CD8-positive, alpha-beta memory T cell (primary cell): ENCODE data around the gene UIMC1. TPM values are rescaled to one million over a fixed set of nuclear protein-coding genes. Genes with fewer than 3 reads are reported as not detected.

Source experiments
- CTCF ChIA-PET: fragments of 350-600 bp; sonication (Branson Sonifier 250); formaldehyde crosslinking; loops from one replicate; lab custom pipeline; 2021; ENCODE audit warnings: antibody characterized with exemption; lab: Charles Lee
- POLR2A ChIA-PET: fragments of 350-600 bp; sonication (Branson Sonifier 250); formaldehyde crosslinking; loops from one replicate; lab custom pipeline; 2021; ENCODE audit warnings: antibody characterized with exemption; lab: Charles Lee
- DNase-seq, 5 donors: peaks; one replicate each; pipeline versions ENCODE4 v3.0.0 to v3.0.0-alpha.2; 2020 to 2022; ENCODE audit warnings: mixed read lengths in 1 of 5
- H3K27ac ChIP-seq: one replicate; pipeline ENCODE4 v1.7.0; 2013; ENCODE audit warnings: low read depth, mild to moderate bottlenecking, low read length, moderate library complexity
- H3K27me3 ChIP-seq: 2 replicates; pipeline ENCODE4 v1.7.0; 2013; ENCODE audit warnings: low read length, mild to moderate bottlenecking; ENCODE audit not compliant: insufficient read depth, poor library complexity, severe bottlenecking
- H3K36me3 ChIP-seq: 2 replicates; pipeline ENCODE4 v1.7.0; 2013; ENCODE audit warnings: mild to moderate bottlenecking, low read length, moderate library complexity; ENCODE audit not compliant: insufficient read depth
- H3K4me1 ChIP-seq: 2 replicates; pipeline ENCODE4 v1.7.0; 2013; ENCODE audit warnings: mild to moderate bottlenecking, low read length, moderate library complexity; ENCODE audit not compliant: insufficient read depth
- H3K4me3 ChIP-seq: 2 replicates; pipeline ENCODE4 v1.7.0; 2013; ENCODE audit warnings: mild to moderate bottlenecking, low read length
- H3K9me3 ChIP-seq: 2 replicates; pipeline ENCODE4 v1.7.0; 2013; ENCODE audit warnings: mild to moderate bottlenecking, low read length
- H3K27ac Mint-ChIP-seq, 8 donors: one replicate each; pipeline ENCODE4 v1.8.0; 2020 to 2021; ENCODE audit warnings: mixed read lengths in 8 of 8, mild to moderate bottlenecking in 6 of 8, inconsistent platforms in 3 of 8, moderate library complexity in 3 of 8
- H3K27me3 Mint-ChIP-seq, 2 donors: one replicate each; pipeline ENCODE4 v1.8.0; 2020 to 2021; ENCODE audit warnings: mixed read lengths in 2 of 2, mild to moderate bottlenecking in 1 of 2, moderate library complexity in 1 of 2
- H3K36me3 Mint-ChIP-seq, 3 donors: one replicate each; pipeline ENCODE4 v1.8.0; 2020 to 2021; ENCODE audit warnings: mixed read lengths in 3 of 3, inconsistent platforms in 1 of 3, mild to moderate bottlenecking in 1 of 3
- H3K4me1 Mint-ChIP-seq, 3 donors: one replicate each; pipeline ENCODE4 v1.8.0; 2020 to 2021; ENCODE audit warnings: mixed read lengths in 3 of 3, inconsistent platforms in 1 of 3, mild to moderate bottlenecking in 1 of 3
- H3K4me3 Mint-ChIP-seq, 7 donors: one replicate each; pipeline ENCODE4 v1.8.0; 2020 to 2021; ENCODE audit warnings: mixed read lengths in 7 of 7, mild to moderate bottlenecking in 6 of 7, moderate library complexity in 4 of 7, inconsistent platforms in 2 of 7
- H3K9me3 Mint-ChIP-seq, 5 donors: one replicate each; pipeline ENCODE4 v1.8.0; 2020 to 2022; ENCODE audit warnings: mixed read lengths in 5 of 5, mild to moderate bottlenecking in 3 of 5, moderate library complexity in 2 of 5, inconsistent platforms in 1 of 5
- polyA plus RNA-seq: library from polyadenylated mRNA; unstranded; fragments of 300-500 nt; fragmentation: Illumina TruSeq; gene quantifications from one replicate; pipeline ENCODE4 v1.2.3, GENCODE V29; 2021
- total RNA-seq, 2 experiments: library from RNA; stranded (reverse); gene quantifications; one replicate each; pipeline ENCODE4 v1.2.3, GENCODE V29; 2021

Gene UIMC1
- total and polyA plus RNA-seq, 3 experiments from 2014 or later = 24.7 to 44.9 (median 39.2) TPM

DNA sequence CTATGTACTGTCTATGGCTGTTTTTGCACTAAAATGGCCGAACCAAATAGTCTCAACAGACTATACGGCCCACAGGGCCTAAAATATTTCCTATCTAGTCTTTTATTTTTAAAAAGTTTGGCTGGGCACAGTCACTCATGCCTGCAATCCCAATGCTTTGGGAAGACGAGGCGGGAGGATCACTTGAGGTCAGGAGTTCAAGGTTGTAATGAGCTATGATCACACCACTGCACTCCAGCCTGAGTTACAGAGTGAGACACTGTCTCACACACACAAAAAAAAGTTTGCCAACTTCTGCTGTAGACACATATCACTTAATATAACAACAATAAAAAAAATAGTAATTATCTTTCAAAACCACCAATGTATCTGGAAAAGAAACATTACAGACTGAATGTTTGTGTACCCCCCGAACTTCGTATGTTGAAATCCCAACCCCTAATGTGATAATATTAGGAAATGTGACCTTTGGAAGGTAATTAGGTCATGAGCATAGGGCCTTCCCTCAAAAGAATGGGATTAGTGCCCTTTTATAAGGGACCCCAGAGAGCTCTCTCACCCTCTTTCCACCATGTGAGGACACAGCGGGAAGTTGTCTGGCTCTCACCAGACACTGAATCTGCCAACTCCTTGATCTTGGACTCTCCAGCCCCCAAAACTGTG, 53.9 kb downstream of the UIMC1 start:
- Histone ChIP-seq H3K4me3 (no peak overlapping the region), H3K27ac (no peak overlapping the region), H3K36me3 (peaks cover 20% of the 10 kb centered on the region), H3K9me3 (no peaks in the 10 kb centered on the region), H3K27me3 (no peaks in the 10 kb centered on the region), H3K4me1 (no peaks in the 10 kb centered on the region)
- CTCF ChIA-PET = no interaction called here
- Mint-ChIP-seq H3K9me3 (no peaks in the 10 kb centered on the region), H3K27me3 (no peaks in the 10 kb centered on the region), H3K36me3 (peaks cover 0 to 81% (median 28%) of the 10 kb centered on the region in 3 donors), H3K27ac (peak overlapping the region in 3 of 8 donors; percentile 12 to 61 (median 12)), H3K4me3 (no peak overlapping the region), H3K4me1 (peaks cover 0 to 14% (median 3%) of the 10 kb centered on the region in 3 donors)
- no peak for DNase-seq
- POLR2A ChIA-PET = no interaction called here

DNA sequence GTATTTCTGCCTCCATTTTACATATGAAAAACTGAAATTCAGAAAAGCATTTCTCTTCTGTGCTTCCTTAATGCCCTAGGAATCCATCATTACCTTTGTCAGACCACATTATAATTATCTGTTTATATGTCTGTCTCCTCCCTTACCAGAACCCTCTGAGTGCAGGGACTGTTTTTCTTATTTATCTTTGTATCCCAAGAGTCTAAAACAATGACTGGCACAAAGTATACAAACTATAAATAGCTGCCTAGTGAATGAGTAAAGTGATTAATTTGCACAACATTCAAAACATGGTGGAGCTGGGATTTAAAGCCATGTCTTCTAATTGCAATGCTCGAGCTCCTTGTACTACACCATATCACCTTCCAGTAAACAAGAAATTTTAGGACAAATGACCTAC, 58.1 kb downstream of the UIMC1 start:
- H3K4me3 Mint-ChIP-seq = no peak overlapping the region

DNA sequence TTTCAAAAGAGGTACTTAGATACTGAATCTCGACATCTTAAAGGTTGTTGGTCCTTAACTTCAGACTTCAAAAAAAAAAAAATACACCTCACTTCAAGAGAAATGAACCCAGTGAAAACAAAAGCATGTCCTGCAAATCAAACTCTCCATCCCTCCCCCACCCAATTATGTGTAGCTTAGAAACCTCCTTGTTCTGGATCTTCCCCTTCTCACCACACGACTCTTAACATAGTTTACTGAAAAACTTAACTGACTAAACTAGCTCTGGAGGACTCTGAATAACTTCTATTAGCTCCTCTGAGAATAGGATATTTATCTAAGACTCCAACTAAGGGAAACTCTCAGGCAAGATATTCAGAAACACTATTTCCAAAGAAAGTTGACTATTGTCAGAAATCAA, 58.7 kb downstream of the UIMC1 start:
- POLR2A ChIA-PET = no interaction called here
- H3K36me3 ChIP-seq = peaks cover 35% of the 10 kb centered on the region

More for the DNA sequence above, 58.1 kb downstream of the UIMC1 start:
- Mint-ChIP-seq H3K27me3 (no peaks in the 10 kb centered on the region), H3K9me3 (no peaks in the 10 kb centered on the region), H3K27ac (no peak overlapping the region), H3K4me1 (peaks cover 0 to 6% (median 2%) of the 10 kb centered on the region in 3 donors), H3K36me3 (peaks cover under 1 to 84% (median 21%) of the 10 kb centered on the region in 3 donors)
- H3K9me3 ChIP-seq = no peaks in the 10 kb centered on the region
- no peaks in the 10 kb centered on the region for H3K4me1 ChIP-seq
- CTCF ChIA-PET = no interaction called here
- no peak for DNase-seq
- H3K27ac ChIP-seq = no peak overlapping the region
- H3K36me3 ChIP-seq = peaks cover 35% of the 10 kb centered on the region
- H3K4me3 ChIP-seq = no peak overlapping the region
- POLR2A ChIA-PET = no interaction called here
- H3K27me3 ChIP-seq = no peaks in the 10 kb centered on the region

DNA sequence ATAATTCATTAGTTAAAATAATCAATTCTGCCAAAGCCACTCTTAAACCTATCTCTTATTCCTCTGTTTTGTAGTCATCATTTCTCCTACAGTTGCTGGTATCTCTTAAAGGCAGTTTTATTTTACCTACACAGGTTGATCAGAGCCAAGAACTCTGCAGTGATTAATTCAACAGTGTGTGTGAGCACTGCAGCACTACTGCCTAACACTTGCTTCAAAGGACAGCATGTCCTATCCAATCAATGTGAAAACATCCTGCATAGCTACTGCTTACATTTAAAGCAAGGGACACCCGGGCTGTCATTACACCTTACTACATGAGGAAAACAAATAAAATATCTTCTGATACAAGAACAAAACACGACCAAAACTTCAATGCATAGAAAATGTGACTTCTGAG, 62.3 kb downstream of the UIMC1 start:
- peaks cover 20% of the 10 kb centered on the region for H3K36me3 ChIP-seq
- no peak overlapping the region for H3K4me3 ChIP-seq
- ChIA-PET CTCF (no interaction called here), POLR2A (no interaction called here)
- no peaks in the 10 kb centered on the region for H3K4me1 ChIP-seq
- no peaks in the 10 kb centered on the region for H3K9me3 Mint-ChIP-seq
- peak overlapping the region in 2 of 8 donors; percentile 9 to 73 for H3K27ac Mint-ChIP-seq
- no peaks in the 10 kb centered on the region for H3K27me3 ChIP-seq
- peaks cover 0 to 6% (median 2%) of the 10 kb centered on the region in 3 donors for H3K4me1 Mint-ChIP-seq
- no peak overlapping the region for H3K4me3 Mint-ChIP-seq
- H3K27me3 Mint-ChIP-seq = no peaks in the 10 kb centered on the region
- H3K36me3 Mint-ChIP-seq = peaks cover 8 to 88% (median 21%) of the 10 kb centered on the region in 3 donors
- H3K9me3 ChIP-seq = no peaks in the 10 kb centered on the region
- DNase-seq = no peak
- H3K27ac ChIP-seq = no peak overlapping the region

More for the DNA sequence above, 58.7 kb downstream of the UIMC1 start:
- no peak for DNase-seq
- Histone ChIP-seq H3K4me1 (no peaks in the 10 kb centered on the region), H3K27me3 (no peaks in the 10 kb centered on the region), H3K4me3 (no peak overlapping the region), H3K27ac (no peak overlapping the region), H3K9me3 (no peaks in the 10 kb centered on the region)
- Mint-ChIP-seq H3K27me3 (no peaks in the 10 kb centered on the region), H3K4me1 (peaks cover 0 to 6% (median 2%) of the 10 kb centered on the region in 3 donors), H3K27ac (no peak overlapping the region), H3K36me3 (peaks cover 7 to 86% (median 23%) of the 10 kb centered on the region in 3 donors), H3K9me3 (no peaks in the 10 kb centered on the region), H3K4me3 (no peak overlapping the region)
- CTCF ChIA-PET = no interaction called here

DNA sequence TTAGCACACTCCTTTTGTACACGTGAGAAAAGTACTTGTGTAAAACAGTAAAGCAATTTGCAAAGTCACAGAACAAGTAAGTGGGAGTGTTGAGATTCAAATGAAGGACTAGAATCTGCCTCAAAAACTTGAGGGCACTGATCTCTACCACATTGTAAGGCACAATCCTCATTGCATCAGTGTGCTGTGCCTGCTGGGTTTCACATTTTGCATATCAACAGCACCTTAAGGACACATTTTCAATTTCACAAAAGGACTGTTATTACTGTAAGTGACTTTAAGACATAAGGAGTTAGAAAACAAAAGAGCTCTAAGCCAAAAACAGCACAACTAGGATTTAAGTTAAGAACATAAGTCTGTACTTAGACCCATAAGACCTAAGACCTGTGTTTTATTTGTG, 62.8 kb downstream of the UIMC1 start:
- Histone ChIP-seq H3K4me3 (no peak overlapping the region), H3K9me3 (no peaks in the 10 kb centered on the region), H3K4me1 (no peaks in the 10 kb centered on the region), H3K36me3 (peaks cover 20% of the 10 kb centered on the region), H3K27me3 (no peaks in the 10 kb centered on the region), H3K27ac (no peak overlapping the region)
- H3K27me3 Mint-ChIP-seq = no peaks in the 10 kb centered on the region
- peaks cover 8 to 87% (median 21%) of the 10 kb centered on the region in 3 donors for H3K36me3 Mint-ChIP-seq
- H3K4me3 Mint-ChIP-seq = no peak overlapping the region
- no peak for DNase-seq
- H3K4me1 Mint-ChIP-seq = peaks cover 0 to 6% (median 2%) of the 10 kb centered on the region in 3 donors
- no peaks in the 10 kb centered on the region for H3K9me3 Mint-ChIP-seq
- ChIA-PET CTCF (no interaction called here), POLR2A (no interaction called here)
- H3K27ac Mint-ChIP-seq = no peak overlapping the region

DNA sequence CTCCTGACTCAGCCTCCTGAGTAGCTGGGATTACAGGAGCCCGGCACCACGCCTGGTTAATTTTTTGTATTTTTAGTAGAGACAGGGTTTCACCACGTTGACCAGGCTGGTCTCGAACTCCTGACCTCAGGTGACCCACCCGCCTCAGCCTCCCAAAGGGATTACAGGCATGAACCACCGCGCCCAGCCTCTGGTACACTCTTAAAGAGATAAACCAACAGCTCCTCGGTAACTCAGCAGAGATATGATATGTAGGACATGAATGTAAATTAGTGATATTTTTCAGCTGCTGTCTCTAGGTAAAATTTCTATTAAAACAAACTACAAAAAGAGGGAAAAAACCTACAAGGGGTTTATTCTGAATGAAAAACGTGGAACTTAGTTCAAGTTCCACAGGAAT, 64.6 kb downstream of the UIMC1 start:
- POLR2A ChIA-PET = no interaction called here
- no peak overlapping the region for H3K4me3 ChIP-seq
- Mint-ChIP-seq H3K36me3 (peaks cover 8 to 86% (median 14%) of the 10 kb centered on the region in 3 donors), H3K27me3 (no peaks in the 10 kb centered on the region), H3K4me1 (peaks cover 0 to 6% (median 2%) of the 10 kb centered on the region in 3 donors), H3K4me3 (no peak overlapping the region), H3K27ac (no peak overlapping the region), H3K9me3 (no peaks in the 10 kb centered on the region)
- H3K36me3 ChIP-seq = peaks cover 19% of the 10 kb centered on the region
- no peaks in the 10 kb centered on the region for H3K27me3 ChIP-seq
- CTCF ChIA-PET = no interaction called here
- no peaks in the 10 kb centered on the region for H3K9me3 ChIP-seq
- no peak for DNase-seq
- no peak overlapping the region for H3K27ac ChIP-seq
- no peaks in the 10 kb centered on the region for H3K4me1 ChIP-seq

DNA sequence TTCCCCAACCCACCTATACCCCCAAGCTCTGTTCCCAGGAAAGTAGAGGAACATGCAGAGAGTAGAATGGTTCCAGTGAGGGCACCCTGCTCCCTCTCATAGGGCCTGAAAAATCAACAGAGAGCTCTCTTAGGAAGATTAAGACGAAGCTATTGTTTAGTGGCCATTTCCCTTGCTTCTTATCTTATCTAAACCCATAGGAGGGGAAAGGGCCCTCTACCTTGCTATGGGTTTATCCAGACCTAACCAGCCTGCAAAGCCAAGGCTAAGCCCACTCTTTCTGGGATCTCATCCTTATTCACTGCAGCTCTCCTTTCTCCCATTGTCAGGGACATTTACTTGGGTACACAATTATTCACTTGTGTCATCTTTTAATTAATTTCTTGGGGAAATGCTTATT, 68.1 kb downstream of the UIMC1 start:
- H3K4me1 ChIP-seq = no peaks in the 10 kb centered on the region
- peaks cover 0 to 9% (median 5%) of the 10 kb centered on the region in 3 donors for H3K4me1 Mint-ChIP-seq
- H3K27me3 Mint-ChIP-seq = no peaks in the 10 kb centered on the region
- no peak overlapping the region for H3K4me3 ChIP-seq
- POLR2A ChIA-PET = no interaction called here
- no peak for DNase-seq
- H3K36me3 Mint-ChIP-seq = peaks cover 7 to 74% (median 7%) of the 10 kb centered on the region in 3 donors
- peak overlapping the region in 2 of 8 donors; percentile 10 to 91 for H3K27ac Mint-ChIP-seq
- CTCF ChIA-PET = no interaction called here
- H3K9me3 Mint-ChIP-seq = no peaks in the 10 kb centered on the region
- no peaks in the 10 kb centered on the region for H3K27me3 ChIP-seq
- no peak overlapping the region for H3K4me3 Mint-ChIP-seq
- no peaks in the 10 kb centered on the region for H3K36me3 ChIP-seq
- no peaks in the 10 kb centered on the region for H3K9me3 ChIP-seq
- H3K27ac ChIP-seq = no peak overlapping the region

DNA sequence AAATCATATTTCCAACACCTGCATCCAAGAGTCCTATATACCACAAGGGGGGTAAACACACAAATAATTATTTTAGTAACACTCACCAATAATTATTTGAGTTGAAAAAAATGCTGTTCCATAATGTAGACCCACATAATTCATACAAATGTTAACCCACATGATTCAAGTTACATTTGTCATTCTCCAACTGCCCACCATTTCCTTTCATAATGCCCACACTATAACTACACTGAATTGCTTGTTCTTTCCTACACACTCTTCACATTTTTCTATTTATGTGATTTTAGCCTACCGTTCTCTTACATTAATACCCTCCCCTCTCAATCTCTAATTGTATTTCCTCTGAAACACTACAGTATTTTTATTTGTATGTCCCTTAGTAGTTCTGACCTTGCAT, 71.6 kb downstream of the UIMC1 start:
- Histone ChIP-seq H3K4me3 (no peak overlapping the region), H3K36me3 (no peaks in the 10 kb centered on the region), H3K4me1 (no peaks in the 10 kb centered on the region), H3K27me3 (no peaks in the 10 kb centered on the region), H3K9me3 (no peaks in the 10 kb centered on the region), H3K27ac (no peak overlapping the region)
- ChIA-PET POLR2A (no interaction called here), CTCF (no interaction called here)
- Mint-ChIP-seq H3K27me3 (no peaks in the 10 kb centered on the region), H3K27ac (peak overlapping the region in 2 of 8 donors; percentile 0 to 35), H3K36me3 (peaks cover 0 to 72% (median 15%) of the 10 kb centered on the region in 3 donors), H3K4me3 (no peak overlapping the region), H3K4me1 (peaks cover 9 to 15% (median 15%) of the 10 kb centered on the region in 3 donors), H3K9me3 (no peaks in the 10 kb centered on the region)
- DNase-seq = no peak
